Dendritic cell treated with granulocyte-macrophage colony-stimulating factor and Interleukin-4, amounts not matched to agents 40 ng/mL and 50 ng/mL, for 4 days (primary cell): ENCODE data around the gene RHOBTB1.
"Not testable (repeated sequence)": the region's sequence is repeated elsewhere in the genome, so short reads cannot be mapped to it uniquely, and the experiment has no call there.

Experiments
- H3K27ac Mint-ChIP-seq: one replicate; pipeline ENCODE4 v1.8.0; 2022; ENCODE audit warnings: mild to moderate bottlenecking, mixed read lengths
- H3K27me3 Mint-ChIP-seq: one replicate; pipeline ENCODE4 v1.8.0; 2022; ENCODE audit warnings: mild to moderate bottlenecking, mixed read lengths
- H3K36me3 Mint-ChIP-seq: one replicate; pipeline ENCODE4 v1.8.0; 2022; ENCODE audit warnings: low read depth, mixed read lengths
- H3K4me1 Mint-ChIP-seq: one replicate; pipeline ENCODE4 v1.8.0; 2022; ENCODE audit warnings: low read depth, mixed read lengths
- H3K4me3 Mint-ChIP-seq: one replicate; pipeline ENCODE4 v1.8.0; 2022; ENCODE audit warnings: mild to moderate bottlenecking, moderate library complexity, mixed read lengths
- H3K9me3 Mint-ChIP-seq: one replicate; pipeline ENCODE4 v1.8.0; 2022; ENCODE audit warnings: mixed read lengths
- intact Hi-C: fragments of 100-400 bp; cut with micrococcal nuclease; formaldehyde crosslinking; loops from one replicate; pipeline ENCODE4 v1.15.0; 2022

Gene RHOBTB1

GRCh38 chr10:60973086-60973485 is 29.1 kb upstream of the RHOBTB1 start:
- H3K27me3 Mint-ChIP-seq: peaks cover 1% of the 10 kb centered on the region
- intact Hi-C loops: no loop called here
- peaks cover 27% of the 10 kb centered on the region for H3K4me1 Mint-ChIP-seq
- H3K27ac Mint-ChIP-seq: no peak overlapping the region
- no peaks in the 10 kb centered on the region for H3K36me3 Mint-ChIP-seq
- H3K4me3 Mint-ChIP-seq: no peak overlapping the region
- no peaks in the 10 kb centered on the region for H3K9me3 Mint-ChIP-seq

GRCh38 chr10:60972181-60972580 is 28.2 kb upstream of the RHOBTB1 start:
- peaks cover 36% of the 10 kb centered on the region for H3K4me1 Mint-ChIP-seq
- intact Hi-C loops, H3K36me3 Mint-ChIP-seq, H3K4me3 Mint-ChIP-seq, H3K27ac Mint-ChIP-seq, H3K27me3 Mint-ChIP-seq, H3K9me3 Mint-ChIP-seq: not testable (repeated sequence)

- intact Hi-C loops: no loop called here
- Mint-ChIP-seq H3K4me1 (peaks cover 36% of the 10 kb centered on the region), H3K9me3 (no peaks in the 10 kb centered on the region), H3K4me3 (no peak overlapping the region), H3K27ac (no peak overlapping the region), H3K27me3 (peaks cover 9% of the 10 kb centered on the region), H3K36me3 (no peaks in the 10 kb centered on the region)
Observed at GRCh38 chr10:60970526-60970925, 26.5 kb upstream of the RHOBTB1 start.

- Mint-ChIP-seq H3K4me1 (peaks cover 34% of the 10 kb centered on the region), H3K27me3 (peaks cover 9% of the 10 kb centered on the region), H3K9me3 (no peaks in the 10 kb centered on the region), H3K36me3 (no peaks in the 10 kb centered on the region), H3K4me3 (no peak overlapping the region), H3K27ac (peak overlapping the region; percentile 14)
- intact Hi-C loops: loop anchor here (10.0 kb wide), 3 partner anchors 84 to 316 kb away; no protein-coding TSS in a partner anchor
Observed at GRCh38 chr10:60968504-60968903, 24.5 kb upstream of the RHOBTB1 start.

GRCh38 chr10:60967854-60968484 is 24.0 kb upstream of the RHOBTB1 start:
- Mint-ChIP-seq H3K4me3 (no peak overlapping the region), H3K36me3 (no peaks in the 10 kb centered on the region), H3K9me3 (no peaks in the 10 kb centered on the region), H3K27me3 (peaks cover 9% of the 10 kb centered on the region), H3K27ac (peak overlapping the region; percentile 33), H3K4me1 (peaks cover 34% of the 10 kb centered on the region)
- intact Hi-C loops: loop anchor here (10.0 kb wide), 3 partner anchors 83 to 317 kb away; no protein-coding TSS in a partner anchor

- Mint-ChIP-seq H3K4me1 (peaks cover 34% of the 10 kb centered on the region), H3K4me3 (no peak overlapping the region), H3K27ac (peak overlapping the region; percentile 33), H3K9me3 (no peaks in the 10 kb centered on the region), H3K27me3 (peaks cover 8% of the 10 kb centered on the region), H3K36me3 (no peaks in the 10 kb centered on the region)
- intact Hi-C loops: loop anchor here (10.0 kb wide), 3 partner anchors 82 to 318 kb away; no protein-coding TSS in a partner anchor
Observed at GRCh38 chr10:60967260-60967659, 23.3 kb upstream of the RHOBTB1 start.

GRCh38 chr10:60965696-60966095 is 21.7 kb upstream of the RHOBTB1 start:
- Mint-ChIP-seq H3K4me3 (no peak overlapping the region), H3K4me1 (peaks cover 34% of the 10 kb centered on the region)
- intact Hi-C loops: loop anchor here (2.0 to 10.0 kb wide), 4 partner anchors 81 to 319 kb away; no protein-coding TSS in a partner anchor

GRCh38 chr10:60964257-60965235 is 20.6 kb upstream of the RHOBTB1 start:
- intact Hi-C loops: loop anchor here (2.0 to 10.0 kb wide), 4 partner anchors 80 to 320 kb away; no protein-coding TSS in a partner anchor
- Mint-ChIP-seq H3K4me3 (no peak overlapping the region), H3K36me3 (no peaks in the 10 kb centered on the region), H3K27ac (no peak overlapping the region), H3K9me3 (no peaks in the 10 kb centered on the region), H3K27me3 (peaks cover 8% of the 10 kb centered on the region), H3K4me1 (peaks cover 34% of the 10 kb centered on the region)

More at GRCh38 chr10:60965696-60966095, 21.7 kb upstream of the RHOBTB1 start:
- Mint-ChIP-seq H3K36me3 (no peaks in the 10 kb centered on the region), H3K9me3 (no peaks in the 10 kb centered on the region), H3K27me3 (peaks cover 8% of the 10 kb centered on the region), H3K27ac (peak overlapping the region; percentile 59)

GRCh38 chr10:60963441-60964256 is 19.7 kb upstream of the RHOBTB1 start:
- no peak overlapping the region for H3K27ac Mint-ChIP-seq
- H3K4me1 Mint-ChIP-seq: peaks cover 28% of the 10 kb centered on the region
- H3K36me3 Mint-ChIP-seq: no peaks in the 10 kb centered on the region
- H3K9me3 Mint-ChIP-seq: no peaks in the 10 kb centered on the region
- peaks cover 8% of the 10 kb centered on the region for H3K27me3 Mint-ChIP-seq
- intact Hi-C loops: loop anchor here (2.0 to 10.0 kb wide), 4 partner anchors 79 to 321 kb away; no protein-coding TSS in a partner anchor
- H3K4me3 Mint-ChIP-seq: no peak overlapping the region

- Mint-ChIP-seq H3K4me1 (peaks cover 23% of the 10 kb centered on the region), H3K36me3 (no peaks in the 10 kb centered on the region), H3K4me3 (no peak overlapping the region), H3K9me3 (no peaks in the 10 kb centered on the region), H3K27me3 (peaks cover 7% of the 10 kb centered on the region), H3K27ac (no peak overlapping the region)
- intact Hi-C loops: loop anchor here (10.0 kb wide), 3 partner anchors 78 to 322 kb away; no protein-coding TSS in a partner anchor
Observed at GRCh38 chr10:60962946-60963345, 19.0 kb upstream of the RHOBTB1 start.

GRCh38 chr10:60960913-60961312 is 16.9 kb upstream of the RHOBTB1 start:
- Mint-ChIP-seq H3K27ac (no peak overlapping the region), H3K27me3 (no peaks in the 10 kb centered on the region), H3K4me3 (no peak overlapping the region), H3K9me3 (no peaks in the 10 kb centered on the region), H3K4me1 (peaks cover 9% of the 10 kb centered on the region), H3K36me3 (no peaks in the 10 kb centered on the region)
- intact Hi-C loops: loop anchor here (10.0 kb wide), 3 partner anchors 76 to 324 kb away; no protein-coding TSS in a partner anchor

GRCh38 chr10:60960031-60960430 is 16.0 kb upstream of the RHOBTB1 start:
- H3K27ac Mint-ChIP-seq: no peak overlapping the region
- intact Hi-C loops: loop anchor here (10.0 kb wide), 3 partner anchors 75 to 325 kb away; no protein-coding TSS in a partner anchor
- H3K36me3 Mint-ChIP-seq: no peaks in the 10 kb centered on the region

GRCh38 chr10:60958892-60959601 is 15.1 kb upstream of the RHOBTB1 start:
- Mint-ChIP-seq H3K27ac (no peak overlapping the region), H3K9me3 (no peaks in the 10 kb centered on the region), H3K4me1 (peaks cover 4% of the 10 kb centered on the region), H3K27me3 (no peaks in the 10 kb centered on the region), H3K36me3 (no peaks in the 10 kb centered on the region), H3K4me3 (no peak overlapping the region)
- intact Hi-C loops: no loop called here

More at GRCh38 chr10:60960031-60960430, 16.0 kb upstream of the RHOBTB1 start:
- no peaks in the 10 kb centered on the region for H3K27me3 Mint-ChIP-seq
- no peaks in the 10 kb centered on the region for H3K9me3 Mint-ChIP-seq
- no peak overlapping the region for H3K4me3 Mint-ChIP-seq
- H3K4me1 Mint-ChIP-seq: peaks cover 9% of the 10 kb centered on the region
